ENCODE data around the gene PLXNA4. TPM values are rescaled to one million over a fixed set of nuclear protein-coding genes. Genes with fewer than 3 reads are reported as not detected.

The PLXNA4 gene
- total and polyA plus RNA-seq, 8 donors = 0.19 to 1.6 (median 0.47) TPM

- ATAC-seq = no peak
- H3K9me3 ChIP-seq = no peaks in the 10 kb centered on the region
- intact Hi-C loops (cut with DNase I) = no loop called here
- no peaks in the 10 kb centered on the region for H3K4me1 ChIP-seq
- no peaks in the 10 kb centered on the region for H3K36me3 ChIP-seq
- no peak overlapping the region for H3K4me3 ChIP-seq
- FAIRE-seq = no peak
- no peak overlapping the region for H3K27ac ChIP-seq
- DNase-seq = no peak
- TF ChIP-seq CTCF (IDR thresholded peaks at IDR 0.05) = no peak
- WGBS, 2 donors = 82 to 83% methylated on average over 3 of the region's 3 CpGs
- H3K27me3 ChIP-seq = no peaks in the 10 kb centered on the region
Observed at GRCh38 chr7:132610995-132611394, 34.7 kb upstream of the PLXNA4 start.

- no peak for DNase-seq
- Histone ChIP-seq H3K4me3 (no peak overlapping the region), H3K4me1 (no peaks in the 10 kb centered on the region), H3K36me3 (no peaks in the 10 kb centered on the region), H3K9me3 (no peaks in the 10 kb centered on the region), H3K27ac (no peak overlapping the region), H3K27me3 (no peaks in the 10 kb centered on the region)
- 30 to 33% methylated on average over 2 of the region's 2 CpGs for WGBS, 2 donors
- TF ChIP-seq CTCF (IDR thresholded peaks at IDR 0.05) = no peak
- intact Hi-C loops (cut with DNase I) = no loop called here
- no peak for ATAC-seq
- no peak for FAIRE-seq
Observed at GRCh38 chr7:132609906-132610520, 33.7 kb upstream of the PLXNA4 start.

- WGBS, 2 donors = 86 to 98% methylated on average over 2 of the region's 2 CpGs
- intact Hi-C loops (cut with DNase I) = no loop called here
- no peak overlapping the region for H3K4me3 ChIP-seq
- ATAC-seq (no peak), DNase-seq (no peak), FAIRE-seq (no peak)
- no peaks in the 10 kb centered on the region for H3K4me1 ChIP-seq
- no peak overlapping the region for H3K27ac ChIP-seq
- H3K36me3 ChIP-seq = no peaks in the 10 kb centered on the region
- no peaks in the 10 kb centered on the region for H3K27me3 ChIP-seq
- no peaks in the 10 kb centered on the region for H3K9me3 ChIP-seq
- TF ChIP-seq CTCF (IDR thresholded peaks at IDR 0.05) = no peak
Observed at GRCh38 chr7:132609222-132609621, 33.0 kb upstream of the PLXNA4 start.

GRCh38 chr7:132608523-132608922 is 32.3 kb upstream of the PLXNA4 start:
- intact Hi-C loops (cut with DNase I) = no loop called here
- no peak for ATAC-seq
- no peak overlapping the region for H3K4me3 ChIP-seq
- FAIRE-seq = no peak
- no peaks in the 10 kb centered on the region for H3K9me3 ChIP-seq
- TF ChIP-seq CTCF (IDR thresholded peaks at IDR 0.05) = no peak
- H3K27ac ChIP-seq = no peak overlapping the region
- no peak for DNase-seq
- no peaks in the 10 kb centered on the region for H3K27me3 ChIP-seq
- WGBS, 2 donors = 66 to 68% methylated on average over 5 of the region's 5 CpGs
- no peaks in the 10 kb centered on the region for H3K36me3 ChIP-seq
- H3K4me1 ChIP-seq = no peaks in the 10 kb centered on the region

GRCh38 chr7:132607656-132608055 is 31.4 kb upstream of the PLXNA4 start:
- 59 to 60% methylated on average over 2 of the region's 2 CpGs for WGBS, 2 donors

More at GRCh38 chr7:132607656-132608055, 31.4 kb upstream of the PLXNA4 start:
- no peak overlapping the region for H3K27ac ChIP-seq
- no peaks in the 10 kb centered on the region for H3K36me3 ChIP-seq
- H3K4me1 ChIP-seq = no peaks in the 10 kb centered on the region
- TF ChIP-seq CTCF (IDR thresholded peaks at IDR 0.05) = no peak
- FAIRE-seq = no peak
- no peak for DNase-seq
- H3K4me3 ChIP-seq = no peak overlapping the region
- H3K27me3 ChIP-seq = no peaks in the 10 kb centered on the region
- no peak for ATAC-seq
- H3K9me3 ChIP-seq = no peaks in the 10 kb centered on the region
- intact Hi-C loops (cut with DNase I) = no loop called here

All from pancreas (tissue), 10 donors.